ENCODE results near the gene RIT1. TPM values are rescaled to one million over a fixed set of nuclear protein-coding genes. Genes with fewer than 3 reads are reported as not detected.

RIT1 gene
- 31.4 TPM for total RNA-seq

GRCh38 chr1:155911156-155912055, at the start of gene RIT1:
Gene RIT1 (minus strand): TSS chr1:155911349. CDS start chr1:155910761, 588 bp downstream.

GRCh38 chr1:155940993-155941844, 30.1 kb upstream of the RIT1 start, which contains the start of gene RXFP4:
Gene RXFP4 (plus strand): TSS chr1:155941638. CDS start chr1:155941710, 72 bp downstream.

GRCh38 chr1:155934097-155934935, 23.2 kb upstream of the RIT1 start, which contains the start of gene KHDC4:
Gene KHDC4 (minus strand): TSS chr1:155934413. CDS start chr1:155934373, 40 bp downstream.

GRCh38 chr1:155859234-155859829, 51.8 kb downstream of the RIT1 start, which contains the start of gene SYT11:
Gene SYT11 (plus strand): TSS chr1:155859567. CDS start chr1:155859762, 195 bp downstream.

GRCh38 chr1:155856975-155857930, 53.9 kb downstream of the RIT1 start, which contains the start of gene GON4L:
Gene GON4L (minus strand): TSS chr1:155857214. CDS start chr1:155853780, 3,434 bp downstream.

Small RNAs within 50 kb of the gene (small RNA-seq; reads per million reads assigned to genes)
- gene MIR6738 (ENCODE audit: low replicate concordance) (not detected), gene RF00015 (ENCODE audit: low replicate concordance) (not detected), gene SCARNA4 (ENCODE audit: low replicate concordance) (not detected), gene SNORA80E (ENCODE audit: low replicate concordance) (41.8 reads per million, percentile 97 among the genes with 10 or more reads in this experiment)

Other genes with a start within 250 kb of the RIT1 start
- gene YY1AP1, start 222.6 kb downstream of the RIT1 start, total RNA-seq: 99.7 TPM
- 73.7 TPM for gene DAP3, start 222.3 kb downstream of the RIT1 start, total RNA-seq
- gene GON4L, start 54.1 kb downstream of the RIT1 start, total RNA-seq: 48.2 TPM
- 20.0 TPM for gene SYT11, start 51.8 kb downstream of the RIT1 start, total RNA-seq
- gene KHDC4, start 23.1 kb upstream of the RIT1 start, total RNA-seq: 46.1 TPM
- 0.18 TPM for gene RXFP4, start 30.3 kb upstream of the RIT1 start, total RNA-seq
- 93.6 TPM for gene ARHGEF2, start 67.2 kb upstream of the RIT1 start, total RNA-seq
- 214 TPM for gene SSR2, start 109.6 kb upstream of the RIT1 start, total RNA-seq
- gene UBQLN4, start 142.4 kb upstream of the RIT1 start, total RNA-seq: 19.7 TPM
- 68.4 TPM for gene LAMTOR2, start 143.4 kb upstream of the RIT1 start, total RNA-seq
- gene RAB25, start 149.8 kb upstream of the RIT1 start, total RNA-seq: 34.3 TPM
- 29.6 TPM for gene MEX3A, start 171.1 kb upstream of the RIT1 start, total RNA-seq
- 182 TPM for gene LMNA, start 203.4 kb upstream of the RIT1 start, total RNA-seq
- gene SEMA4A, start 242.2 kb upstream of the RIT1 start, total RNA-seq: 20.3 TPM

Measured in metanephros (tissue), 2 donors.